AG08396 (cell line): Measurements from ENCODE around the gene BHLHE40.

Source experiments
- DNase-seq: peaks from one replicate; pipeline ENCODE4 v3.0.0; 2012; ENCODE audit warnings: low spot score, mixed read lengths

The BHLHE40 gene

GRCh38 chr3:5019411-5020241, 40.4 kb downstream of the BHLHE40 start:
- no peak for DNase-seq

GRCh38 chr3:5020242-5020722, 41.0 kb downstream of the BHLHE40 start:
- no peak for DNase-seq

GRCh38 chr3:5021116-5022092, 42.2 kb downstream of the BHLHE40 start:
- peak; percentile 63 for DNase-seq

DNA sequence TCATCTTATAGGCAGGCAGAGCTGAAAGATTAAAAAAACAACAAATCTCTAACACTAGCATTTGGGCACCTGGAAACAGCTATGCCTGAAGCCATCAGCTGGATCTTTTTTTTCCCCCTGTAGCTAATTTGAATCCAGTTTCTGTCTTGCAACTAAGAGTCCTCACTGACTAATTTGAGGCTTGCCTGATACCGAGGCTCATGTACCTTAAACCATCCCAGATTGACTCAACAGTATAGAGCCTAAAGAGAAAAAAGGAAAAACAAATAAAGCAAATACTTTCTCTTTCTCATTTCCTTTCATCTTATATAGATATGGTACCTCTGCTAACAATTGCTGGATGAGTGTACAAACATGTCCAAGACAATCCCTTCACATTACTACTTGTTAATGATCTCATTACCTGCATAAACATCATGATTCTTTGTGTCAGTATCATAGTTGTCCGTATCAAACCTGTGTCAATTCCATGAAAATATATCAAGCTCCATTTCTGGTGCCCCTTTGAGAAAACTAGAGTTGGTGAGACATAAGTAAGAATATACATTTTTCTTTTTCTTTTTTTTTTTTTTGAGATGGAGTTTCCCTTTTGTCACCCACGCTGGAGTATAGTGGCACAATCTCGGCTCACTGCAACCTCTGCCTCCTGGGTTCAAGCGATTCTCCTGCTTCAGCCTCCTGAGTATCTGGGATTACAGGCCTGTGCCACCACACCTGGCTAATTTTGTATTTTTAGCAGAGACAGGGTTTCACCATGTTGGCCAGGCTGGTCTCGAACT, 43.1 kb downstream of the BHLHE40 start:
- DNase-seq: no peak

DNA sequence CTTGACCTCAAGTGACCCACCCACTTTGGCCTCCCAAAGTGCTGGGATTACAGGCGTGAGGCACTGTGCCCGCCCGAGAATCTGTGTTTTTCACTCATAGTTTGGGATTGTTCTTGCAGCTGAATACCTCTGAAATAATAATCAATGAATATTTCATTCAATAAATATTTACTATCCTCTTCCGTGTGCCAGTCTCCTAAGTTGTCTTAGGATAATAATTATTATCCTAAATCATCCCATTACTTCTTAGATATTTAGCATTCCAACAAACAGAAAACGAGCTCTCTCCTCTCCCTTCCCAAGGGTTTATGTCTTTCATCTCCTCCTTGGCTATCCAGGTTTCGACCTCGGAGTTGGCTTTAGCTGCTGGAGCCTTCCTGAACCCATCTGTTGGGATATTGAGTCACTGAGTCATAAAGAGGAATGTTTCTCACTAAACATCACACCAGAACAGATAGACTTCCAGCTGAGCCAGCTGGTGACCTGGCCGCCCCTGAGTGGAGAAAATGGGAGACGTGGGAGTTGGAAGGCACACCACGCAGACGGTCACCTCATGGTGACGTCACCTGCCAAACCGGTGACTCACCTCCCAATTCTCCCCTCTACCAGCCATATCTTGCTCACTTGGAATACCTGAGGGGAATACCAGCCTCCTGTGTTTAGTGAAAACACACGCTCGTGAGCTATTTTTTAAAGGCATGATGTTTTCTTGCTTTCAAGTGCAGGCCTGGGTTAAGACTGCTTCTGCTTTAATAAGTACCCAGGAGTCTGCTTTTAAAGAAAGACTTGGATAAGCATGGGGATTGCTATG, 43.9 kb downstream of the BHLHE40 start:
- DNase-seq: peak; percentile 89

GRCh38 chr3:5023777-5024346, 44.6 kb downstream of the BHLHE40 start:
- DNase-seq: no peak

GRCh38 chr3:5026046-5026362, 46.8 kb downstream of the BHLHE40 start:
- no peak for DNase-seq

- no peak for DNase-seq
Observed at GRCh38 chr3:5029715-5030114, 50.5 kb downstream of the BHLHE40 start.

GRCh38 chr3:5030152-5030551, 50.9 kb downstream of the BHLHE40 start:
- no peak for DNase-seq

DNA sequence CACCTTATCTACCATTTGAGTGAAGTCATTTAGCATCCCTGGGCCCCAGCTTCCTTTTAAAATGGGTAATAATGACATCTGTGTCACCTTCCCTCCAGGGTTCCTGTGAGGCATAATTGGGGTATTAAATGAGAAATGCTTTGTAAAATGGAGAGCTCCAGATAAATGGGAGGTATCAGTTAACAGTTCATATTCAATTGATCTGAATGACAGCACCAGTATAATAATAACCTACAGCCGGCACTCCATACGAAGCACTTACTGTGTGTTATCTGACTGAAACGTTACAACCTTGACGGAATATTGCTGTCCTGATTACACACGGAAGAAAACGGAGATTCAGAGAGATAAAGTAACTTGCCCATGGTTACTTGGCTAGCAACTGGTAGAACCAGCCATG, 53.6 kb downstream of the BHLHE40 start:
- DNase-seq: no peak
